GM19099 (cell line): ENCODE results near the gene ZBTB40.

Experiments
- POLR2A ChIP-seq: IDR thresholded peaks from 3 replicates; pipeline ENCODE4 v1.6.1; 2011; ENCODE audit warnings: low read depth; ENCODE audit not compliant: insufficient read length; ENCODE audit errors: extremely low read depth

The ZBTB40 gene

DNA sequence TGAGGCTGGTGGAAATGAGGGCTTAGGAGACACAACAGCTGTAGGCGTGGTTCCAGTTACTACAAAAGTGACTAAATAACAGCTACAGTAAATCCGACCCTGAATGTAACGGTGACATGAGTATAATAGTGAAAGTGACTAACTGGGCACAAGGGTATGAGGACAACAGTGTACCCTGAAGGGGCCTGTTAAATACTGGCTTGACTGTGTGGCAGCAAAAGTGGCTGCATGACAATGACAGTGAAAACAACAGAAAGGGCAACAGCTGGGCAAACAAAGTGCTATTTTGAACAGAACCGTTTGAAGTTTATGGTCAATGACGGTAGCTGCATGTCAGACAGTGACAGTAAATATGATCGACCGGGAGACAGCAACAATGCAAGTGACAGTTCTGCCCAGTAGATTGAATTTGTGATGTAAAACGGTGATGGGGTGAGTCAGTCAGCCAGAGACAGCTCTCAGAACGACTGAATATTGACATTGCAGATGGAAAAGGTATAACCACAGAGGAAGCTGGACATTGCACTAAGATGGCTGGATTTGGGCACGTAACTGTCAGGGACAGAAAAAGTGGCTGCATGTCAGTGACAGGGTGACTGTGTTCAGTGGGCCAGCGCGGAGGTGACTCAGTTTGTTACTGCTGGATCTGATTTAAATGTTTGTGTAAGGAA, 1.2 kb upstream of the ZBTB40 start:
- no peak for TF ChIP-seq POLR2A

DNA sequence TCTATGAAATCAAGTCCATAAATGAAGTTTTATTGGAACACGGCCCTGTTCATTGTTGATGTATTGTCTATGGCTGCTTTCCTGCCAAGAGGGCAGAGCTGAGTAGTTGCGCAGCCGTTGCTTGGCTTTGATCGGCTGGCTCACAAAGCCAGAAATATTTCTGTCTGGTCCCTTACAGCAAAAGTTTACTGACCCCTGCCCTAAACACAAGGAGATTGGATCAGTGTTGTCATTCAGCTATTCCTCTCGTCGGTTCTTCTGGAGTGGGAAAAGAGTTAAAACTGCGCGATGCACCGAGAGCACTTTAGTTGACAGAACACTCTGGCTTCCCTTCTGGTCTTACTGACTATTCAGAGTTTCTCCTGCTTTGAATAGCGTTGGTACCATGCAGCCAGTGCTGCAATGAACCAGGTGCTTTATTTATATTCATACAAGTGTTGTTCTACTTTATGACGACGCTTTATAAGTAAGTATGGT, 868 bp downstream of the ZBTB40 start:
- no peak for TF ChIP-seq POLR2A

DNA sequence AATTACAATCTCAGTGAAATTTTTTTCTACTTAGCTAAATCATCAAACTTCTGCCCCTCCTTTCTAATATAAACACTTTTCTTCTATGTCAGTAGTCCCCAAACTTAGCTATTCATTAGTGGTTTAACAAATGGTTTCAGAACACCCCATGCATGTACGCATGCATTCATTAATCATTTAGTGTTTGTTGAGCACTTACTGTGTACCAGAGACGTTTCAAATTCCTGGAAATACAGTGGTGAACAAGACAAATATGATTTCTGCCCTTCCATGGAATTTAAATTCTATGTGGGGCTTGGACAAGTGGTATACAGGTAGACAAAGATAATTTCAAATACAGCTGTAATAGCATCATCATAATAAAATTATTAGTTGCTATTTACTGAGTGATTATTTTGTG, 1.5 kb downstream of the ZBTB40 start:
- no peak for TF ChIP-seq POLR2A

DNA sequence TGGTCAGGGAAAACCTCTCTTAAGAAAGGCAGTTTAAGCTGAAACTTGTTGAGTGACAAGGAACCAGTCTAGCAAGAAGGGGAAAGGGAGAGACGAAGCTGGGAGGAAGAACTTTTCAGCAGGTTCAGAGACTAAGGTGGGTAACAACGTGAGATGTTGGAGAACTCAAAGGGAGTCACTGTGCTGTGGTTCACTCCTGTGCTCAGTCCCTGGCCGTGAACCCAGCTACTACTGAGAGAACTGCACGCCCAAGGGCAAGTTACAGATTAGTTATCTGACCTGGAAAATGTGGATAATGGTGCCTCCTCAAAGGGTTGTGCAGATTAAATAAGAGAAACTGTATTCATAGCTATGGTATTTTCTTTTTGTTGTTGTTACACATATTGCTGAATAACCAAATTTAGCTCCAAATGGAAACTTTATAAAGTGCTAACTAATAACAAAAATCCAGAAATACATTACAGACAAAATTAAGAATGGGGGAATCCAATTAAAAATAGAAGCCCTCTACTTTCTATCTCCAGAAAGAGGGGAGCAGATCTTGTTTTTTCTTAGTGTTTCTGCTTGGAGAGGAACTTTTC, 2.9 kb downstream of the ZBTB40 start:
- TF ChIP-seq POLR2A: no peak

DNA sequence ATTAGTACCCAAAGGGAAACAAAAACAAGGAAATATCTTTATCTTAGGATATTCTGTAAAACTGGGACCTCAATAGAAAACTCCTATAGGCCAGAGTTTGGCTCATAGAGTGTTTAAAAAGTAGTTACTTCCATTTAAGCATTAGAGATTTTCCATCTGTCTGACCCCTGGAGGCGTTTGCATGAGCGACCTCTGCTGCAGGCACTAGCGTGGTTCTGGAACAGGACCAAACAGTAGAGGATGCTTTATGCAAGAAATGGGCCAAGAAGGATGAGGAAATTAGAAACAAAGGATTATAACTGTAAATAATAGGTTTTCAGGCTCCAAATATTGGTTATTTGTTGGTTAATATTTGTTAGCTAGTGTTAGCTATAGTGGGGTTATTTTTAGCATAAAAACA, 5.7 kb downstream of the ZBTB40 start:
- no peak for TF ChIP-seq POLR2A

DNA sequence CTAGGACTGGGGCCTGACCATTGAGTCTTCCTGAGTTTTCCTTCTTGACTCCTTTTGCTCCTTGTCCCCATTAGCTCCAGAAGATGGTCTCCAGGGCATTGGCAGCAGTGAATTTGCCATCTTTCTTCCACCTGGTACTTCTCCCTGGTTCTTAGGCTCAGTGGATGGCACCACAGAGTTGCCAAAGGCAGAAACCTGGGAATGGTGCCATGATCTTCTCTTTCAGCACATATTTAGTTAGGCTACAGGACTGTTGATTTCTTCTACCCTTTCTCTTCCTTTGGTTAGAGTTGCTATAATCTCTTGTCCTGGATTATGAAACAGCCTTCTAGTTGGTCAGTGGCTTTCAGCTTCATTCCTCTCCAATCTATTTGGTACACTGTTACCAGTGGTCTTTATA, 6.2 kb downstream of the ZBTB40 start:
- no peak for TF ChIP-seq POLR2A

DNA sequence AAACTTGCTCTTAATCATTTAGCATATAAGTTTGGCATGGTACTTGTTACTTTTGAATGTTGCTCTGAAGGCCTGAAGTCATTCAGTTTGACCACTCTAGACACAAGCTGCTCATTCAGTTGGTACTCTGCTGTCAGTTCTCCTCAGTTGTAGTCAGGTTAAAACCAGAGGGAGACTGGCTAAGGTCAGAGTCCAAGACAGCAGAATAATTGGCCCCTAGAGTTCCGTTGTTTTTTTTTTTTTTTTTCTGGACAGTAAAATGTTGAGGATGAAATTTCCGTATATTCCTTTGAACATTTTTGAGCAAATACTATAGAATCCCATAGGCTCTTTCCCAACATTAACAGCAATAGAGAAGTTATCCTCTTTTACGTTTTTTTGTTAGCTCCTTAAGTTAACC, 9.4 kb downstream of the ZBTB40 start:
- no peak for TF ChIP-seq POLR2A

DNA sequence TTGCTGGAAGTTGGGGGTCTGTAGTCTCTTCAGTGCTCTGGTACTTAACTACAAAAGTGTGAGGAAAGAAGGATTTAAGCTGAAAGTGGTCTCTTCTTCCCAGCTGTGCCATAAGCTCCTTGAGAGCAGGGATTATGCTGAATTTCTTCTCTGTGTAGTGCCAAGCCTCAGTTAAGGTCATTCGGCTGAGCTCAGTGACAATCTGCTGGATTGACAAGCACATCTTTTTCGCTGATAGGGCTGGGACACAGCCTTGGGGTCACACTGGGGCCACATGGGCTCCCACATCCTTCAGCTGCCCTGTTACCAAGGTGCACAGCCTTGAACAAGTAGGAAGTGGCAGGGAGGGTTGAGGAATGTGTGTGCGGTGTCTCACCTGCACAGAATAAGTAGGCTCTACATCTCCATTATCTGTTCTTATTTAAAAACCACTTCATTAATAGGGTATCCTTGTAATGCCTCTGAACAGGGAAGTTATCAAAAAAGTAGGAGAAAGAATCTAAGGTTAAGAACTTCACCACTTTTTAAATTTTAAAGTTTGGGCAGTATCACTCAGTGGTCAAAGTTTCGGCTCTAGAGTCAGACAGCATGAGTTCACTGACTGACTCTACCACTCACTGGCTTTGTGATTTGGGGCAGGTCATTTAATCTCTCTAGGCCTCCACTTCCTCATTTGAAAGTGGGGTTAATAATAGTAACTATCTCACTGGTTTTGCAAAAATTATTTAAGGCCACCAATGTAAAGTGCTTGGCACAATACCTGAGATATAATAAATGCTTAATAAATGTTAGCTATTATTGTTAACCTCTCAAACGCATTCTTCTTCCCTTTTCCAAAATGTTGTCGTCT, 10.3 kb downstream of the ZBTB40 start:
- TF ChIP-seq POLR2A: no peak

DNA sequence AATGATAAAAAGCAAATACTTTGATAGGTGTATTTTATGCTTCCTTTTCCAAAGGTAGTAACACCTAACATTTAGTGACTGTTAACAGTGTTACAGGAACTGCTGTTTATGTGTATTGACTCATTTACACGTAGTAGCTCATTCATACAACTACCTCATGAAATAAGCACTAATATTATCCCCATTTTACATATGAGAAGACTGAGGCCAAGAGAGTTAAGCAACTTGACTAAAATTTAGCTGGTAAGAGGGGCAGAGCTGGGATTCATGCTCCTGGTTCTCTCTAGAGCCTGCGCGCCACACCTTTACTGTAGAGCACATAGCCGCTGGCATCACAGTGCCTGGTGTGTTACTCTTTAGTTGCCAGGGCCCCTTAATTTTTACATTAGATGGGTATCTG, 11.3 kb downstream of the ZBTB40 start:
- no peak for TF ChIP-seq POLR2A

DNA sequence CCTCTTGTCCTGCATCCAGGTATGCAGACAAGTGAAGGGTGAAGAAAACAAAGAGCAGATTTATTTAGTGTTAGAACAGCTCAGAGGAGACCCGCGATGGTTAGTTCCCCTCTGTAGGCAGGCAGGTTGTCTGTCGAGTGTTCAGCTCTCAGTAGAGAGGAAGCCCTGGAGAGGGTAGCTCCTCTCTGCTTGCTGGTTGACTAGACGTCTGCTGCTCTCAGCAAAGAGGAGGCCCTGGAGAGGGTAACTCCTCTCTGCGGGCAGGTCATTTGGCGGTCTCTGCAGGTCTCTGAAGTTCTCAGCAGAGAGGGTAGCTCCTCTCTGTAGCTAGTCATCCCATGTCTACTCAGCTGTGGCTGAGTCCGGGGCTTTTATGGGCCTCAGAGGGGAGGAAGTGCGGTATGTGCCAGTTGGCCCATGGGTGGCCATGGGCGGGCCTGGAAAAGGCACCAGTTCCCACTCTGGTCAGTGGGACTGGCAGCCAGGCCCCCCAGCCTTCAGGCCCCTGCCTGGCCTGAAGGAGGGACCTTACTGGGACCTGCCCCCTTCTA, 13.4 kb downstream of the ZBTB40 start:
- no peak for TF ChIP-seq POLR2A

DNA sequence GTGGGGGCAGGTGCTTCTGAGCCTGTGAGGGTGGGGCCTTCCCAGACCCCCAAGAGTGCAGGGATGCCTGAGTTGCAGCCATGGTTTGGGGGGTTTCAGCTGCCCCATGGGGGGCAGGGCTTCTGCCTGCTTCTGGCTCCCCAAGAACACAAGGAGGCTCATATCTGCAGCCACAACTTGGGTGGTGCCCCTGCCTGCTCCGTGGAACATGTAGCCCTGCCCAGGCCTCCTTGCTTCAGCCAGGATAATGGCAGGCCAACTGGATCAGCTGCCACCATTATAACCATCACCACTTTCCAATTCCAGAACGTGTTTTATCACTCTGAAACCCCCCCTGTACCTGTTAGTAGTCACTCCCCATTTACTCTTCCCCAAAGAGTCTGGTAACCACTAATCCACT, 14.0 kb downstream of the ZBTB40 start:
- no peak for TF ChIP-seq POLR2A

DNA sequence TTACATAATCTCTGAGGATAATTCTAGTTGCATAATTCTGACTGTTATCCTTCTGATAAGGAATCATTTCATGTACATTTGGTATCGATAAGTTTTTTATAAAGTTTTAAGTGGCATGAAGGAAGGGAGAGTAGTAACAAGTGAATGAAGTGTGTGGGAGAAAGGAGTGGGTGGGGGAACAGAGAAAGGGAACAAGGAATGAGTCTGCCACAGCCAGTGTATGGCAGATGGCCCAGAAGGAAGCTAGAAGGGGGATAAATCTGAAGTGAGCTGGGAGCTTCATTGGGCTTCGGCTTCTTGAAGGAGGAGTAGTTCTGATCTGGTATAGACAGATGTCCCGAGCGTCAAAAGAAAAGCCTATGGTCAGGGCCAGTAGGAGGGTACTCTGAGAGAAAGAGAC, 18.6 kb downstream of the ZBTB40 start:
- no peak for TF ChIP-seq POLR2A

DNA sequence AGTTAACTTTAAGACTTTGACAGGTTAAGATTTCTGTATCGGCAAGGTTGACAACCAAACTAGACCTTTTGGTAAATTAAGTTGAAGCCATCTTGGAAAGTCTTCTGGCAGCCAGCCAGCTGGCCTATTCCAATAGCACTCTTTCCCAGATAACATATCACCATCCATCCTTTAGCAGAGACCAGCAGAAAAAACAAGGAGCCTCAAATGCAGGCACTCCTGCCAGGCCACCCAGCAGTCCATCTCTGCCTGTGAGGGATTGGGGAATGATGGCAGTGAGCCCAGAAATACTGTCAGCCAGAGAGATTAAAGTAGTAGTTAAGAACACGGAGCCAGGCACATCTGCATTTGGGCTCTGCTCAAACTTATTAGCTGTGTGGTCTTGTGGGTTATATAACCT, 19.4 kb downstream of the ZBTB40 start:
- TF ChIP-seq POLR2A: no peak

DNA sequence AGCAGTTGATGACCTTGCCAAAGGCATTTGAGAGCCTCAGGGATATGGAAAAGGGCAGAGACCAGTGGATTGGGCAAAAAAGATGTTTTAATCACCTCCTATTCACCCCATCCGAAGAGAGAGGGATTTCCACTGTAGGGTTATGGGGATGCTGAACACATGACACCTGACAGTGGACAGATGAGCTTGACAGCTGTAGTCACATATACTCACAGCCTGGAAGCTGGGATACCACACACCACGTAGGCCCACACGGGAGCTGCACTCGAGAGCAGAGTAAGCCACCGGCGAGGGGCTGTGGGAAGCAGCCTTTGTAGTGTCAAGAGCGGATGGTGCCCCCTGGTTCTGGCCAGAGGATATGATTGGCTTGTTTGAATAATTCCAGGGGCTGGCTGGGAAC, 20.0 kb downstream of the ZBTB40 start:
- no peak for TF ChIP-seq POLR2A

DNA sequence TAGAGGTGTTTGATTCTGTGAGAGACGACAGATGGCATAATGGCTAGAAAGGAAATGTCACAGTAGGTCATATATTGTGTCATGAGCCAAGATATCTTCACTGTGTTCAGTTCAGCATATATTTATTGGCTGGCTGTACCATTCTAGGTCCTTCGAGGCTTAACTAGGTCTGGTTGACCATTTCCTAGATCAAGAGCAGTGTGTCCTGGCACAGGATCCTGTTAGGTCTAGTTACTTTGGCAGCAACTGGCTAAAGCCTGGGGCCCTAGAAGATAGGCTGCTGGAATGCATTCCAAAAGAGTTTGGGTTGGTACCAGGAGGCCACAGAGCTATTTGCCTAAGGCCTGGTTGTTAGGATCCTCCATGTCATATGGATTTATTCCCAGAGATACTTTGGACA, 20.9 kb downstream of the ZBTB40 start:
- TF ChIP-seq POLR2A: no peak

DNA sequence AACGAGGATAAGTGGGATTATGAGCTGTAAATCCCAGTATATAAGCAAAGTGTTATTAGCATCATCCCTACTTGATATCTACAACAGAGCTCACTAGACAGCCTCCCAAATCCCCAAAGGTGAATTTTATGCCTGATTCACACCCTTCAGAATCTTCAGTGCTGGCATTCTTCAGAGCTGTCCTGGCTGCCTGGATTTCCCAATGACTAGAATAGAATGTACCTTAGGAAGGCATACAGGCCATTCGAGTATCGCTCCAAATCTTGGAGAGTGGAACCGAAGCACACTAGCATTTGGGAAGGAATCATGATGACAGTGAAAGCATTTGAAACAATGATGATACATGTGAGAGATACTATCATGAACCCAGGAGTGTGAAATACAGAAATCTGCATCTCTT, 22.3 kb downstream of the ZBTB40 start:
- TF ChIP-seq POLR2A: no peak
